G401.6 (cell line): Measurements from ENCODE around the gene KCNMB2.

Experiments
- FAIRE-seq: peaks from 2 replicates; lab custom pipeline; 2012; peaks lifted over from hg19 to GRCh38; lab: Jason Lieb, UNC

Gene KCNMB2

DNA sequence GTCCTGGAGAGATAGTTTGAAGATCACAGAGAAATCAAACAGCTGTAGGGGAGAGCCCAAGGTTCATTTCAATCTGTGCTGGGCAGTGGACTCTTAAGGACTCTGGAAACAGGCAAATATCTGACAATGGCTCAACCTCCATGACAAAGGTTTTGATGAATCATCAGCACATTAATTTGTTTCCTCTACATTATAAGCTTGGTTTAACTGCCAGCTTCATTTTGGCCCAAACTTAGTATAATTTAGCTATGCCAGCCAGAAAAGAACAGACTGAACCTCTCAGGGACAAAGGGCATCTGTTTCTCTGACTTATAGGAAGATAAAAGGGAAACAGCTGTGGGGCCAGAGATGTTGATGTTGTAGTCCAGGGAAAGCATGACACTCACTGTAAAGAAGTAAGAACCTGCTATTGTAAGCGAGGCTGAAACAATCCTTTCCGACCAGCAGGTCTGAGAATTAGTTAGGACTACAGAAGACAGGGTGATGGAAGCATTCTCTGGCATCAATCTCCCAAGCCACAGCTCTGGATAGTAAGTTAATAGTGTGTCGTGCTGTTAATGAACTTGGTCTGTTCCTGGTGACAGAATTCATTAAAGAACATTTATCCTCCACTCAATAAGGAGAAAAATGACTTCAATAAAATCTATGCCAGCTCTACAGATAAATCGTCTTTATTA lies 110.1 kb downstream of the KCNMB2 start:
- FAIRE-seq: no peak

DNA sequence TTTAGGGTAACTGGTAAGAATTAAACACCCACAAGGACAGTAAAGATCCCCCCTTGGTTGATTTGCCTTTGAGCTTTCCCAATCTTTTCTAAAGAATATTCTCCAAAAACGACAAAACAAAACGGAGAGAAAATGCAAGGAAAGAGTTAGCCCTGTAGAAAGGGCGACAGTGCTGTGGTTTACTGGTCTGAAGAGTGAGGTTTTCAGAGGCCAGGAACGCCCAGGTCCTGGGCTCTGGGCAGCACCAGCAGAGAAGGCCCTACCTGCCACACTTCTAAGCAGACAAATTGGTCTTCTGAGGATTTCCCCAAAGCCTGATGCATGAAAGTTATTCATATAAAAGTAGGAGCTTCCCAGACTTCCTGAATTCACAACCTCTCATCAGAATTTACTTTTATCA lies 119.3 kb downstream of the KCNMB2 start:
- FAIRE-seq: no peak

DNA sequence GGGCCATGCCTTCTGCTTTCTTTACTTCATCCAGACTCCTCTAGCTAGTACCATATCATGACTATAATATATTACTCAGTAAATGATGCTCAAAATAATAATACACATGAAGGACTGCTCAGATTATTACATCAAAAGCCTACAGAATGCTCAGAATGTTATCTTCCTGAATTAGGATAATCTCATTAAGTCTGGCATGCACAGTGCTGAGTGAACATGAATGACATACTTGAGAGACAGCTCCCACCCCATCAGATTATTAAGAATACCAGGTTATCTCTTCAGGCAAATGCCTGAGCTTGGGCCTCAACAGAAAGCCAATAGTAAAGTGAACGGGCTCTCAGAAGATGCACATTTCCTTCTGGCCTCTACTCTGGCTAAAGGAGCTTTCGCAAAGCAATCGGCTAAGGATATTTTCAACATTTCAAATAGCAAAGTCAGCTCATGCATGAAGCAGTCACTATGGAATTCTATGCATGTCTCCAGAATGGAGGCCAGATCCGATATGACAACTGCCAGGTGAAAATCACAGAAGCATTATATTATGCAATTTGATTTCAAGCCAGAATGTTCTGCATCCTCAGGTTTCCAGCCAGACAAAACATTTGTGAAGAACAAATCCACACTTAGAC lies 122.6 kb downstream of the KCNMB2 start:
- FAIRE-seq: no peak

DNA sequence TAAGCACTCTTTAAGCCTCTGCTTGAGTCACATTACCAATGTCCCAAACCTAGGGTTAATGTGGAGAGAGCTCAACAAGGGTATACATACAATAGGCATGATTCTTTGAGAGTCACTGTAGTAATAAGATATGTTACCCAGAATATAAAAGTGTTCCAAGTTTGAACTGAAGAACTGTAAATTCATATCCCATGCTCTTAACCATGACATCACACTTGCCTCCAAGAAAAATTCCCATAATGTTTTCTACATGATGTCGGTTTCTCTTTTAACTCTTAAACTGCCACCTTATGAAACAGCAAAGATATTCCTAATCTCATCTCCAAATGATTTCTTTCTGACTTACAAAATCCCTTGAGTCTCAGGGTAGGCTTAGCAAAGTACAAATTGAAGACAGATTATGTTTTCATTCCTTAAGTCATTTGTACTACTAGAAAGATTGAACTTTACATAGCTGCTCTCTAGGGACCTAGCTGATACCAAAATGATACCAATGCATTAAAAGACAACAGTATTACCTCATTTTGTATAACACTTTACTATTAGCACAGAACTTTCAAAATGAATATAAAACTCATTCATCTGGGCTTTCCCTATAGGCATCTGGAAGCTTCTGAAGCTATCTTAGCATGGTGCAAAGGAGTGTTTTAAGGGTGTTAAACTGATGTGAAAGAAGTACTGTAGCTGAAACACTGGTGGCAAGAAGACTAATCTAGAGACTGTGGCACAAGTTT lies 127.1 kb downstream of the KCNMB2 start:
- FAIRE-seq: no peak

DNA sequence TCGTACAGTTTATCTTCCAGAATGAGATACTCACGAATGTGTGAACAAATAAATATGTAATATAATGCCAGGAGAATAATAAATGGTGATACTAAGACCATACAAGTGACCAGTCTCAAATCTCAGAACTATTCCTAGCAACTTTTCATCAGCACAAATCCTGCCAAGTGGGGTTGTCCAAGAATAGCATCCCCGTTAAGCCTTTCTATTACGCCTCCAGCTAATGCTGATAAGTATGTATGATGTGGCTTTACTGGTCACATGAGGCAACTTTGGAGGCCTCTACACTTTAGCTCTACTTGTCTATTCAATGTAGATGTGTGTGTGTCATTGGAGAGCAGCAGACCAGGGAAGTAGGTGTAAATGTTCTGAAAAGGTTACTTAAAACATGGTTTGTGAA lies 129.5 kb downstream of the KCNMB2 start:
- FAIRE-seq: no peak

DNA sequence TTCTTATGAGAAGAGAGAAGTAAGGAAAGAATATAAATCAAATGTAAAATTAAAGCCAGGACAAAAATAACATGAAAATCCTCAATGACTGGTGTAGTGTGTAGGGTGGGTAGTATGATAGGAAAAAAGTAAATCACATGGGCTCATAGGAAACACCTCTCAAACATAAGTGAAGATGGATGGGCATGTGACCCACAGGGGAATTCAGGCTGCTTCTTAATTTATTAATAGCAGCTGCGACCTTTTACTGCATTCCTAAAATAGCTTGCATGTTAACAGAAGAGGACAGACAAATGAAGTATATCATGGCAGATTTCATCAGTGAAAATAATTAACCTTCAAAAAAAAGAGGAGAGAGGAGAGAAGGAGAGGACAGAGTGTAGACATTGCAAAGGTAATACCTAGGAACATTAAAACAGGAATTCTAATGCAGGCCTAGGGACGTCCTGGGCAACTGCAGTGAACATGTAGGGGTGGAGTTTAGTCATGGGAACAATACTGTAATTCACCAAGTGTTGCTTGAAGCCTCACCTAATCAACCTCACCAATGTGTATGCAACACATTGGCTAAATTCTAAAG lies 132.9 kb downstream of the KCNMB2 start:
- FAIRE-seq: no peak

DNA sequence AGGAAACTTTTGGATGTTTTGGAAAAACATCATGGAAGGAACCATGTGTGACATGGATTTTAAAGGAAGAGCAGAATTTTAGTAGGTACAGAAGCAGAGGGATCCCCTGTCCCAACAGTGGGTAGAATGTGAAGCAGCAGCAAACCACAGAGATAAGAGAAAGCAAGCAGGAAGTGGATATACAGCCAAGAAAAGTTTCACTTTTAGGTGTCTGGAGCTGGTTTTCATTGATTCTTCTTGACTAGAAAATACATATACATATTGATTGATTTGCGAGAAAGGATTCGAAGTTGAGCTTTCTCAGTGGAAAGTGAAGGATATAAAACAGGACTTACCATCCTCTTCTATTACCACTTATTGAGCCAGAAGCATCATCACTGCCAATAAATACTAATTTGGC lies 133.5 kb downstream of the KCNMB2 start:
- no peak for FAIRE-seq

DNA sequence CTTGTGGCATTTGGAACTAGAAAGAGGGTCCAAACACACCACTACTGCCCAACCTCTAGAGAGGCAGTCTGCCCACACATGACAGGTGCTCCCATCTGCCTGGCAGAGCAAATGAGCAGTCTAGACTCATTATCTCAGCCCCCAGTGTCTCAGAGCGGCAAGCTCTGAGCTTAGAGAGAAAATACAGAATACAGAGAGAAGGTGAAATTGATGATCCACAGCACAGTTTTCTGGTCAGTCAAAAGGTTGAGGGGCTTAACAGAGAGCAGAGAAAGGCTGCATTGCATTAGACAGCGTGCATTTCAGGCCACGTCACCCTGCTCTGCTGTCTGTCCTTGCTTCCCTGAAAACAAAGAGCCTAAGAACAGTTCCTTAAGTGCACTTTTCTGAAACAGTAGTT lies 135.1 kb downstream of the KCNMB2 start:
- FAIRE-seq: no peak

DNA sequence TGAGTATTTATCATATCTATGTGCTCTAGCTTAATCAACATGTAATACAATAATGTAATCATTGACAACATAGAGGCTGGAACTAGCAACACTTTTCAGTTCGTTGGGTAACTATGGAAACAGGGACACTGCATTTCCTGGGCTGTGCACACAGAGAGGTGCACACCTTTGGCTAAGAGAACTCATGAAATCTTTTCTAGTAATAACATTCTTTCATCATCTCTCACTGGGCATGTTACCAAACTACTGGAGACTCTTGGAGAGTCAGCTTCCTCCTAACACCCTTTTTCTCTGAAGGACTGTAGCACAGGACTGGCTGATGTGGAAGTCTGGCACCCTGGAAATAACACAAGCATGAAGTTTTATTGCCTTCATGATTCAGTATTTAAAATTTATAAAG lies 135.6 kb downstream of the KCNMB2 start:
- FAIRE-seq: no peak

DNA sequence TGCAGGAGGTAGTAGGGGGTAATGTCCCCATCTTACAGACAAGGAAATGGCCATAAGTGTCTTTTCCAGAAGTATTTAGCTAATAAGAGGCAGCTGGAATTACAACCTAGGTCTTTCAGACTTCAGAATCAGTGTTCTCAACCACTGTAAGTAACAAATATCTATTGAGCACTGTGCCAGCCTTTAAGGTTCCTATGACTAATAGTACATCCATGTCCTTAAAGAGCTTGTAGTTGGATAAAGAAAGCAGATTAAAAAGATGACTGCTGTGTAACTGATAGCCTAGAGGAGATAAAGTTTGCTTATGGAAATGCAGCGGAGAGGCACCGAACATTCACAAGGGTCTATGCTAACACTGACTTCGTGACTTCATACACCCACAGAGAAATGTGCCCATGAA lies 136.0 kb downstream of the KCNMB2 start:
- FAIRE-seq: no peak

DNA sequence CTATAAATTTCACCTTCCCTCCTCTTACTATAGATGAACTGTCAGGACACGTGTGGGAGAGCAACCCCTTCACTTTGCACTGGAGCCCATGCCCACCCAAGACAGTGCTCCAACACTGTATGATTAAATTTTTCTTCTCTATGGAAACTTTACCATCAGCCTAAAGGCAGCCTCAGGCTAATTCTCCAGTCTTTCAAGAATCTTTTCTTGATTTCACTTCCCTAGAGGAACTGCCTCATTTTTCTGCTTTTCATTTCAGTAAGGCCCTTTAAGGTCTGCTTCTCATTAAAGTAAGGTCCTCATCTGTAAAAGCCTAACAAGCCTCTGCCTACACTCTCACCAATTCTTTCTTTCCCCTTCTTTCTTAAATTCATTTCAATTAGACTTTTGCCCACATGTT lies 137.3 kb downstream of the KCNMB2 start:
- FAIRE-seq: no peak

DNA sequence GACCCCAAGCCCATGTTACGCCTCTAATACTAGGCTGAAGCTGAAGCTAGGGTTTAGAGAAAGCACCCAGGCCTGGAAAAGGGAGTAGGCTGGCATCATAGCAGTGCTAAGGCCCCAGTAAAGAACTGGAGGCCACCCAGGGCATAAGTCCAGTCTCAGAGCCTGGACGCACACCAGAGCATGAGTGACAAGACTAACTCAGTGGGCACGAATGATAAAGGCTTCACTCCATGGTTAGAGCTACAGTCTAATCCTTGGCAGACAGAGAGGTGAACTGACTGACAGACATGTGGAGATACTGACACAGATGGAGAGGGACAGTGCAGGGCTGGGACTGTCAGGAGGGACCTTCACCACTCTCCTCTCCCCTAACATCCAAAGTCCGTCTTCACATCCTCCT lies 139.8 kb downstream of the KCNMB2 start:
- no peak for FAIRE-seq

DNA sequence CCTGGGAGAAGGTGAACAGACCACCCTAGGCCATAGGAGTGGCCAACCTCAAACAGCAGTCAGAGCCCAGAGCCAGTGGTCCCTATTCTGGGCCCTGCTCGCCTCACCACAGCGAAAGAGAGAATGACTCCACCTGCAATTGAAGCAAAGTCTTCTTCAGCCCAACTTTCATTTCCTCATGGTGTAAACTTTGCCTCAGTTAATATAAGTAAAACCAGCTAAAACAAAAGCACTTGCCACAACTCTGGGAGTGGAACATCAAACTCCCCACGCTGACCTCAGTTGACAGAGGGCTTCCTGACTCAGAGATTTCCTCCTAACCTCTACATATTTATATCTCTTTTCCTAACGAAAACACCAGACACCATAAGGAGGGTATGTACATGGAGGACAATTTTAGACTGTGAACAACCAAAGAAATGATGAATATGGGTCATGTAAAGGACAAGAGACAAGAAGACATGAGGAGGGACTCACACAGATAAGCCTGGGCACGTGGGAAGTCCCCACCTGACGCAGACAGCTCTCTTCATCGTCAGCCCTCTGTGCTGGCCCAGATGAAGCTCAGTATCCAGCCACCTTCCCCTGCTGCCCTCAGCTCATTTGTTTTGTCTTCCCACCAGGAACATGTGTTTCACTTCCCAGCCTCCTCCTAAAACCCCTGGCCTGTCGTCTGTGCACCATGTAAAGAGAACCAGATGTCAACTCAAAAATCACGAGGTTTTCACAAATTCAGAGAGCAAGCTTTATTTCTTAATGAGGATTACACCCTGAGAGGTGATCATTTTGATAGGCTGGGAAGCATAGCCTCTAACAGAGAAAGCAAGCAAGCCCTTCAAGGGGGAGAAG lies 140.9 kb downstream of the KCNMB2 start:
- no peak for FAIRE-seq

DNA sequence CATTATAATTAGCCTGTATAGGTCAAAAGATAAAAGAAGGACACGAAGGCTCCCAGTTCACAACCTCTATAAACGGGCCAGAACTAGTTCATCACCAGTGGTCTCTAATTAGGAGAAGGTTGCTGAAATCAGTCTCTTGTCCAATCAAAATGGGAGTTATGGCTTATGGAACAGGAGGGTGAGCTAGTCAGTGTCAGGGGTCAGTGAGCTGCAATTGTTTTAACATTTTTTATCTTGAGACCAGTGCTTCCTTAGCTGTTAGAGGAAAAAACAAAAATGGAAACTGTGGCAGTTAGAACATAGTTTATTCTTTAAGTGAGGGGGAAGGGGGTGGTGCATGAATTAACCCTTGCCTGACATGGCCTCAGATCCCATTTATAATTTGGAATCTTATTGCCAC lies 141.7 kb downstream of the KCNMB2 start:
- no peak for FAIRE-seq

DNA sequence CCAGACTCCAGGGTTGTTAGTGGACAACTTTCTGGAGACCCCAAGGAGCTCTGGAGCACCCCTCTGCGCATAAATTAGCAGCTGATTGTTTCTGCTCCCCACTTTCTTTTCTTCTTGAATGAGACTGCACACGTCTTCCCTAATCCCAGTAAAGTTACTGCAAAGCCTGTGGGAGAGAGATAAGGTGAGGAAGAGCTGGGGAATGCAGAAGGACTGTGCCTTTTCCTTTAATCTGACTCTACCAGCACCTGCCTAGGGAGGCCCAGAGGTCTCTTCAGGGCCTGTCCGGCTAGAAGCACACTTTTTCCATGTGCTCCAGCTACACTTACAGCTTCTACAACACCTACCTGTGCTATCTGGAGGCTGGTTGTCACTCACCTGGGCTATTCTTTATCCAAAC lies 143.8 kb downstream of the KCNMB2 start:
- FAIRE-seq: no peak

DNA sequence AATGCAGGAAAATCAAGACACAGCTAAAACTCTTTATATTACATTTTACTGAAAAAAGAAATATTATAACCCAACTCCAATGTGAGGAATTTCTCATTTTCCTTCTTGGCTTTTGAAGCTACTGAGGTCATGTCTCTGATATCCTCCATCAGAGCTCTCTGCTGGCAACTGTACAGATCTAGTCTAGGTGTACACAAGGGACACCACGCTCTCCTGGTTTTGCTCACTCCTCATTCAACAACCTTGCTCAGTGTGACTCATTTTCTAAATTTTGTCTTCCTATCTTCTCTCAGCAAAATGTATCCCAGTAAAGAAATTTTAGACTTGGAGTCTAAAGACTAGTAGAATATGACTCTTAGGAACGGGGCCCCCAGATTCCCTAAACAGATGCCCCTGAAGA lies 144.3 kb downstream of the KCNMB2 start:
- FAIRE-seq: no peak

DNA sequence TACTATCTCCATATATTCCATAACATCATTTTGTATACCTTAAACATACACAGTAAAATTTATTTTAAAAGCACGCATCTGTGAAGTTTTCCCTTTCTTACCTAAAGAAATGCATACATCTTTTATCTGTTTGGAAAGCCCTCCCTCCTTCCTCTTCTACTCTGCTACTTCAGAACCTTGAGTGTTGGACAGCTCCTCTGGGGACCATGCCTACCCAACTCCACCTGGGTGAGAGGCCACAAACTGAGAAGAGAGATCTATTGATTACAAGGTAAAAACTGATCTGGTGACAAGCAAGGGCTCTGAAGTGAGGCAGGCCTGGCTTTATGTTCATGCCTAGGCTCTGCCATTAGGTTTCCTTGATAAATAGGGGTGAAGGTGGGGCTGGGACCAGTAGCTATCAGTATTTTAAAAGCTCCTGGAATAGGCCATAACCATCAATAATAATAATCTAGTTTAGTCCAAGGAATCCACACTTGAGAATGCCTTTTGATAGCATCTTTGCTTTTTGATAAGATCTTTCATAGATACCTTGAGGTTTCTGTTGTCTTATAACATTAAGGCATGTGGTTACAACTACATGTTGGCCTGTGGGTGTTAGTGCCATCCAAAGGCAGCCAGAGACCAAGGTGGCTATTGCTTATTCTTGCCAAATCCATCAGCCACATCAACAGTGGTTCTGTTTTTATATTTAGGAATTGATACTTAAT lies 148.8 kb downstream of the KCNMB2 start:
- no peak for FAIRE-seq

DNA sequence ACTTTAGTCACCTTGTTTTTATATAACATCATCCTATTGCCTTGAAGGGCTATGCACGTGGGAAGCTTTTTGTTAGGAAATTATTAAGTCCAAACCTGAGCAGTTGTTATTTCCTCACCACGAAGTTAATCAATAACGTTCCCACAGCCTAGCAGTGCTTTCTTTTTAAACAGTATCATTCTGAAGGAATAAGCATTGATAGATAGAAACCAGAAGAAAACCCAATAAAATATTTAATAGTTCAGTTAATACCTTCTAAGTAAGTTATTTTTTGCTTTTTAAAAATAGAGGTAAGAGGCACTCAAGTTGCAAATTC lies 149.3 kb downstream of the KCNMB2 start:
- no peak for FAIRE-seq

DNA sequence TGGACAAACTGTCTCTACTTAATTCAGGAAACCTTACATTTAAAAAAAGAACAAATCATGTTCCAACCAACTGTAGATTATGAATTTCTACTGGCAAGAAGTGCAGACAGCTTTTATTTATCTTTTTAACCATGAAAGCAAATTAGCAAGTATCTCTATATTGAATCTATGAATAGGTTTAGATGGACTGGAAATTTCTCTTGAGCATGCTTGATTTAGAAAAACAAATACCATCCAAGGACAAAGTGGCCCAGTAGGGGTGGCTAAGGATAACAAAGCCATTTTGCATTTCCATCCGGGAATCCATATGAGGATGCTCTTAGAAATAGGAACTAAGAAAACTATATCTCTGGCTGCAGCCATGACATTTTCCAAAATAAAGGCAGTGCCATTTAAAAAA lies 150.6 kb downstream of the KCNMB2 start:
- no peak for FAIRE-seq

DNA sequence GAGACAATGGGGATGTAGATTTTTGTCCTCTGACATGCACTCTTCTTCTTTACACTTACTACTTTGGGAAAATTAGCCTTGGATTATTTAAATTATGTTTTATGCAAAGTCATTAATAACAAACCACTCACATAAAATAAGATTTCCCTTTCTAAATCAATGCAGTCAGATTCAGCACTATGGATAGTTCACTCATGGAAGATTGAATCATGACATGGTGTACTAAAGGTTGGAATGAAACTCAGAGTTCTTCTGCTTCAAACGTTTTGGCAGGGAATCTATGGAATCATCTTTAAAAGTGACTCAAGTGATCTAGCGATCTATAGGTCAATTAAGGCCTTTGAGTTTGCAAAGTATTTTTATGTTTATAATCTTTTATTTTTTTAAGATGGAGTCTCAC lies 154.3 kb downstream of the KCNMB2 start:
- FAIRE-seq: no peak

DNA sequence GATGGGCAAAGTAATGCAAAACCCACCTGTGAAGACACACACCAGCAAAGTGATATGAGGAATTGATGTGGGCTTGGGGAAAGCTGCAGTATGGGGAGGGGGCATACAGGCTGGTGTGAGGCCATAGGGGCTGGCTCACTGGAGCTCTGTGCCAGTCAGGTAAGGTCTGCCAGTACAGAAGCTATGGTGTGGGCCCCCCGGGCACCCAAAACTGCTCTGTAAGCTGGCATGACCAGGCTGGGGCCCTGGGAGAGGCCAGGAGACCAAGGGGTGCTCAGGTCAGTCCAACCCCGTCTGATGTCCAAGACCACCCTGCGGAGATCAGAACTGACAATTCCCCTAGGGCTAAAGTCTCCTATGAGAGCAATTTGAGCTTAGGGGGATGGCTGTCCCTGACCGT lies 163.1 kb downstream of the KCNMB2 start:
- FAIRE-seq: no peak

DNA sequence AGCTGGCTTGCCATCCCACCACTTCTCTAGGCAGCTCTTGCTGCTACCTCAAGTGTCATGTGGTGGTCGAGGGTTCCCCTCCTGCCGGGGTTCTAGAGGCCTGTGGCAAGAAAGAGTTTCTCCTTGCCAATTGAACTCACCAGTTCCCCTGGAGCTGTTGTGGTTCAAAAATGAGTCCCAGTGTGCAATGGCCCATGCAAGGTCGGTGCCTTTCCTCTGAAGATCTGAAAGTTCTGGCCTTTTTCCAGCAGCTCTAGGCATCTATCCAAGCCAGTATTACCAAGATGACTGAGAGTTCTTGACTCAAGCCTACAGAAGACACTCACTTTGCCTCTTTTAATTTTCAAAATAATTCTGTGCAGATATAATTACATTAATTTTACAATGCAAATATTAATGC lies 163.6 kb downstream of the KCNMB2 start:
- no peak for FAIRE-seq
